NCI-H2107 (cell line): ENCODE data around the gene ULK3.
"Not testable (repeated sequence)": the region's sequence is repeated elsewhere in the genome, so short reads cannot be mapped to it uniquely, and the experiment has no call there.

Experiments used
- DNase-seq: peaks from one replicate; lab custom pipeline; 2025; lab: John Stamatoyannopoulos, UW

ULK3 gene, protein sequence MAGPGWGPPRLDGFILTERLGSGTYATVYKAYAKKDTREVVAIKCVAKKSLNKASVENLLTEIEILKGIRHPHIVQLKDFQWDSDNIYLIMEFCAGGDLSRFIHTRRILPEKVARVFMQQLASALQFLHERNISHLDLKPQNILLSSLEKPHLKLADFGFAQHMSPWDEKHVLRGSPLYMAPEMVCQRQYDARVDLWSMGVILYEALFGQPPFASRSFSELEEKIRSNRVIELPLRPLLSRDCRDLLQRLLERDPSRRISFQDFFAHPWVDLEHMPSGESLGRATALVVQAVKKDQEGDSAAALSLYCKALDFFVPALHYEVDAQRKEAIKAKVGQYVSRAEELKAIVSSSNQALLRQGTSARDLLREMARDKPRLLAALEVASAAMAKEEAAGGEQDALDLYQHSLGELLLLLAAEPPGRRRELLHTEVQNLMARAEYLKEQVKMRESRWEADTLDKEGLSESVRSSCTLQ

DNA sequence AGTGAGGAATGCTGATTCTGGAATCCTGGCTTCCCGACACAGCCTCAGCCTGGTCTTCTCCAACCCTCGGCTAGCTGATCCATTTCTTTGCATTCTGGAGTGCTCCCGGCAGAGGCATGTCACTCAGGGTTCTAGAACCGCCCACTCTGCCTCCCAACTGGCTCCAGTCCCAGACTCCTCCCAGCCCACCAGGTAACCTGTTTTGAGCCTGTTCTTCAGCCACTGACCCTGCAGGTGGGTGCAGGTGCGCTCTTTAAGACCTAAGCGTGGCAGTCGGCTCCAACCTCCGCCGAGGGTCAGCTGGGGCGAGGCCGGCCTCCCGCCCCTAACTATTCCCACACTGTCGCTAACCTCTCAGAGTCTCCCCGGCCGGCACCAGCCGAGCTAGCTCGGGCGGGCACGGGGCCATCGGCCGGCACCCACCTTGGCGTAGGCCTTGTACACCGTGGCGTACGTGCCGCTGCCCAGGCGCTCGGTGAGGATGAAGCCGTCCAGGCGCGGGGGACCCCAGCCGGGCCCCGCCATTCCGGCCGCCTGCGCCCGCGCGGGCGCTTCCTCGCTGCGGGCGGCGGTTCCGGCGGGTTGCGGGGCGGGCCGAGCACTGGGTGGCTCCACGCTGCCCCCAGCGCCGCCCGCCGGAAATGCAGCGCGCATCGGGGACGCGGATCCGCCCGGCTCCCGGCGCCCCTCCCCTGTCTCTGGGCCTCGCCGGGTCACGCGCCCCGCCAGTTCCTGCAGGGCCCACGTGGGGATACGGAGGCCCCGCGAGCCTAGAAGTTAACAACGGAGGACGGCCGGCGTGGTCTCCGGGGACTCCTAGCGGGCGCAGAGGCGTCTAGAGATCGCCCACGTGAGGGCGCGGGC lies at the start of gene ULK3:
Gene ULK3, minus strand, starts transcription at position 576 of the 864 bp plus-strand sequence. Its CDS starts 51 bp downstream, at position 525.
- DNase-seq: peak; percentile 61

DNA sequence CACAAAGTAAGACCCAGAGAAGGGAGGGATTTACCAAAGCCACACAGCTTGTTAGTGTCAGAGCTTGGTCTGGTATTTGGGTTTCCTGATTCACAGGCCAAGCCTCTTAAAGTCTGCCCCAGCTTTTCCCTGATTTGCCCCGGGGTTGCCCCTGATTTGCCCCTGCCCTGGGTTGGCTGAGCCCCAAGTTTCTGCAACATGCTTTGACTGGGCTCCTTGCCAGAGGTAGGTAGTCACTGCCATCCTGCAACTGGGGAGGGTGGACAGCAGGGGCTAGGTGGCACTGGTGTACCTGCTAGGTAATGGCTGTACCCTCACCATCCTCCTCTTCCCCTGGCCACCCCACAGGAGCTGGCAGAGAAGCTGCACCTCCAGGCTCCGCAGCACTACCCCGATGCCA lies 49.4 kb upstream of the ULK3 start:
- DNase-seq: no peak

DNA sequence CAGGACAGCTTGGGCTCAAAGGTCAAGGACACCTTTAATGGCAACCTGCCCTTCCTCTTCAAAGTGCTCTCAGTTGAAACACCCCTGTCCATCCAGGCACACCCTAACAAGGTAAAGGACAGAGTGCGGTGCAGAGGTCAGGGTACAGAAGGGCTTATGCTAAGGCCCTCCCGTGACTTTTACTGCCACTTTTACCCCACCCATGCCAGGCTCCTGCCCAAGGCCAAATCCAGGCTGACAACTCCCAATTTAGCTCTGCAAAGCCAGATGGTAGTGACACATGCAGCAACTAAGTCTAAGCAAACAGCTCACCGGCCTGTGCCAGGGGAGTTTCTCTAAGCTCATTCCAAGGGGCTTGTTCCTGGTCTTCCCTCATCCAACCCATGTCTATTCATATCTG lies 48.5 kb upstream of the ULK3 start:
- DNase-seq: no peak

DNA sequence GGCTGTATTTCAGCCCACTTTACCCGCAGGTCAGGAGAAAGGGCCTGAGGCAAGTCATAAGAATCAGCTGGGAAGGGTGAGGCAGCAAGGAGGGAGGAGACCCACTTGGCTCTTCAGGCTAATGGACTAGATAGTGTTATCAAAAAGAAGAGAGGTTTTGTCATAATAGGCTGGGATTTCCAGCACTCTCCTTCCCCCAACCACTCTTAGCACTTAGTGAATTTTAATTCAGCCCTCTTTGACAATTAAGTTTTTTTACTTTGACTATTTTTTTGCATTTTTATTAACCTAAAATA lies 47.7 kb upstream of the ULK3 start:
- no peak for DNase-seq

DNA sequence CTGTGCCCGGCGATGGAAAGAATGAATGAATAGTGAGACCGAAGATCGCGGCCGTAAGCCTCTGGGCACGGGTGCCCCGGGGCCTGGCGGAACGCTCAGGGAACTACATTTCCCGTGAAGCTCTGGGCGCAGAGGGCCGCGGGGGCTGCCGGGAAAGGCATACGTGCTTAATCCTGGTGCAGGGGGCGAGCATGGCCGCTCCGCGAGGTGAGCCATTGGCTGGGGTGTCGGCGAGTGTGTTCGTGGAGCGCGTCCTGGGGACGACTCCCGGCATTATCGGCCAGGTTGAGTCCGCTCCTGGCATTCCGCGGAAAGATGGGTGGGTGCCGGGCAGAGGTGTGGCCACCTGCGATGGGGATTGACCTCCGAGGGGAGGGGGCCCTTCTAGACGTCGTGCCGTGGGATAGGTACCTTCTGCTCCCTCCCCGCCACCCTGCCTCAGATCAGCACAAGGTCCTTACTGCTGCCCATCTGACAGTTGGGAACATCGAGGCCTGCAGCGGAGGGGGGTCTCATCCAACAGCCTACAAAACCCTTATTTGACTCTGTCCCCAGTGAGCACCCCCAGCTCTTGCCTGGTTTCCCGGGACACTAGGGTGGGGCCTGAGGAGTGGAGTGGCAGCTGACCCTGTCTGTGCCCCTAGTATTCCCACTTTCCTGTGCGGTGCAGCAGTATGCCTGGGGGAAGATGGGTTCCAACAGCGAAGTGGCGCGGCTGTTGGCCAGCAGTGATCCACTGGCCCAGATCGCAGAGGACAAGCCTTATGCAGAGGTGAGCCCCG lies 47.1 kb upstream of the ULK3 start, which contains the start of gene MPI:
Gene MPI, plus strand, starts transcription at position 160 of the 782 bp plus-strand sequence. Its CDS starts 32 bp downstream, at position 192.
- peak; percentile 42 for DNase-seq

DNA sequence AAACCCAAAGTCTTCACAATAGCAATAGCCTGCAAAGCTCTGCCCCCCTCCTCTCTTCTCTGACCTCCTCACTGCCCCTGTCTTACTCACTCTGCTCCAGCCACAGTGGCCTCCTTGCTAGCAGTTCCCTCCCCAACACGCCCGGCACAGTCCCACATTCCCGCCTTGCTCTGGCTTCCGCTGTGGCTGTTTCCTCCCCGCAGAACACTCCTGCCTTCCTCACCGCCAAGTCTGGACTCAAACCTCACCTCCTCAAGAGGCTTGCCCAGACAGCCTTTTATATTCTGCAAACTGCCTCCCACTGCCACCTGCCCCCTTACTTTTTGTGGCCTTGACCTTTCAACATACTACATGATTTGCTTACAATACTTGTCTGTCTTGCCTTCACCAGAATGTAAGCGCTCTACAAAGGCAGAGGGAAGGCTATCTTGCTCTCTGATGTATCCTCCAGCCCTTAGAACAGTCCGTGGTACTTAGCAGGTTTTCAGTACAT lies 46.5 kb upstream of the ULK3 start:
- no peak for DNase-seq

DNA sequence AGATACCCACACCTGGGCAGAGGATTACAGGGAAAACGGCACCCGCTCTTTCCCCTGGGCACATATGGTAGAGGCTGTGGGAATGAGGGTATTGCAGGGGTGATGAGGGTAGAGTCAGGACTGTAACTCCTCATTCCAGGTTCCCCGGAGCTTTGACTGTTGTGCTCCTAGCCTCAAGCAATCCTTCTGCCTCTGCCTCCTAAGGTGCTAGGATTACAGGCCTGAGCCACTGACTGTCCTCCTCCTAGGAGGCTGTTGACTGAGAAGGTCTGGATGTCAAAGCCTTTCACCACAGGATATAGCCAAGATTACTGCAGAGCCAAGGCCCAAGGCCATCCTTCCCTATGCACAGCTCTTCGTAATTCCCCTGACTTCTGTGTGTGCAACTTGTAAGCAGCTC lies 45.8 kb upstream of the ULK3 start:
- no peak for DNase-seq

GRCh38 chr15:74887537-74888193 lies 44.7 kb upstream of the ULK3 start:
- not testable (repeated sequence) for DNase-seq

DNA sequence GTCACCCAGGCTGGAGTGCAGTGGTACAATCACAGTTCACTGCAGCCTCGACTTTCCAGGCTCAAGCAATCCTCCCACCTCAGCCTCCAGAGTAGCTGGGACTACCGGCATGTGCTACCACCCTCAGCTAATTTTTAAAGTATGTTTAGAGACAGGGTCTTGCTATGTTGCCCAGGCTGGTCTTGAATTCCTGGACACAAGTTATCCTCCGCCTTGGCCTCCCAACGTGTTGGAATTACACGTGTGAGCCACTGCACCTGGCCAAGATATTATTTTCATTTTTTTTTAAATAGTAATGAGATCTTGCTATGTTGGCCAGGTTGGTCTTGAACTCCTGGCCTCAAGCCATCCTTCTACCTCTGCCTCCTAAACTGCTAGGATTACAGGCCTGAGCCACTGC lies 42.5 kb upstream of the ULK3 start:
- DNase-seq: no peak

GRCh38 chr15:74884428-74885223 lies 41.7 kb upstream of the ULK3 start:
- DNase-seq: no peak

GRCh38 chr15:74882528-74882927 lies 39.6 kb upstream of the ULK3 start:
- DNase-seq: no peak

DNA sequence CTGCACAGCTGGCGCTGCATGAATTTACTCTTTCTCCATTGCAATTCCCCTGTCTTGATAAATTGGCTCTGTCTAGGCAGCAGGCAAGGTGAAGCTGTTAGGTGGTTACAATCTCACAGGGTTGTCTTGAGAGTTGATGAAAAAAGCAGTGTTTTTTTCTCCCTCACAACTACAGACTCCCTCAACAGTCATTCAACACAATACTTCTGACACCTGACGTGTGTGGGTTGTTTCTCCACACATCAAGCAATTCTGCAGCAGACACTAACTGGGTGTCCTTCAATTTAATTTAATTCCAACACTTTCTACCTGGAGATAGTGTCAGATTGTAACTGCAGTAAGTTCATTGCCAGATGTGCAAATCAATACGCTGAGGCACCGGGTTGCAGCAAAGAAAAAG lies 35.3 kb upstream of the ULK3 start:
- no peak for DNase-seq

DNA sequence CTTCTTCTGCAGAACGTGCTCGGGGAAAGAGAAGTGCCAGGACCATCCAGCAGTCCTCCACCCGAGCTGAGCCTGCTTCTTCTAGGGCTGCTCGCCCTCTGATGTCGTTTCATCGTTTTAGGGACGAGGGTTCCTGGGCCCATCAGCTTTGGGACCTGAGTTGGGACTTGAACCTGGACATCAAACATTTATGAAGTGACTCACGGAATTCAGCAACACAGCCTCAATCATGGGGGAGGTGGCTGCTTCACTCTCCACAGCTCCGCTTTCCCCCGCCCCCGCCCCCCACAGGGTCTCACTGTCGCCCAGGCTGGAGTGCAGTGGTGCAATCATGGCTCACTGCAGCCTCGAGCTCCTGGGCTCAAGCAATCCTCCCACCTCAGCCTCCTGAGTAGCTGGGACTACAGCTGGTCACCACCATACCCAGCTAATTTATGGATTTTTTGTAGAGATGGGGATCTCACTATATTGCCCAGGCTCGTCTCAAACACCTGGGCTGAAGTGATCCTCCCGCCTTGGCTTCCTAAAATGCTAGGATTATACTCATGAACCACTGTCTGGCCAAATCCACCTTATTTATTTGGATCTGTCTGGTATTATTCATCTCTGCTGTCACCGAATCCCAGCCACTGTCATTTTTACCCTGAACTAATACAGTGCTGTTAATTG lies 30.9 kb upstream of the ULK3 start:
- DNase-seq: no peak

- DNase-seq: peak; percentile 35
Observed at GRCh38 chr15:74873036-74873755, 30.2 kb upstream of the ULK3 start, which contains the start of gene SCAMP2. SCAMP2 (minus strand) TSS chr15:74873365; CDS start chr15:74873255, 110 bp downstream.

- no peak for DNase-seq
Observed at GRCh38 chr15:74872702-74873035, 29.7 kb upstream of the ULK3 start.

DNA sequence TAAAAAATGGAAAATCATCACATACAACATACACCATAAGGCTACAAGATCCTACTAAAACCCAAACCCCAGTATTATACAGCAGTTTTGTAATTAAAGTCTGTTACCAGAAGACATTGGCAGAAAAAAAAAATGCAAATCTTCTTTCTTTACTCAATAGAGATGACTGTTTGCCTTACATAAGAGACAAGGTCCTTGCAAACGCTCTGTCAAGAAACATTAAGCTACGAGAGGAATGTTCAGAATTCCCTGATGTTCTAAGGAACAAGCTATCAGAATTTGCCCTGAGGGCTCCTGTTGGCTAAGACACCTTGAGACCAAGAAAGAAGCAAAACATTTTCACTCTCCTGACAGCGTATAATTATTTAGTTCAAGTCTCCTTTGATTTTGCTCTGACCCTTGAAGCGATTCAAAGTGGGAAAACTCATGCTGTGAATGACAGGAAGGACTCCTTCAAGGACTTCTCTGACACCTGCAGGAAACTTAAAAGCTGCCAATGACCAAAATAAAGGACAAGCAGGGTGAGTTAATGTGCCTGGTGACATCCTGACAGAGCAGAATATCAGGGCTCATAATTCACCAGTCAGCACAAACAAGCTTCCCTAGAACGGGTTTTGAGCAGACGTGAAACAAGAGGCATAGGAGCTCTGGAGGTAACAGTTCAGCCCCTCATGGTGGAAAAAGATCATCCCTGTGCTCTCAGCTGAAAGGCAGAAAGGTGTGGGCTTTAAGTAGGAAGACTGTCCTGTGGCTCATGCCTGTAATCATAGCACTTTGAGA lies 27.7 kb upstream of the ULK3 start:
- DNase-seq: no peak

- no peak for DNase-seq
Observed at GRCh38 chr15:74869726-74870407, 26.9 kb upstream of the ULK3 start.

- no peak for DNase-seq
Observed at GRCh38 chr15:74869372-74869725, 26.4 kb upstream of the ULK3 start.
